ENCODE measurements around the gene NPAS4. TPM values are rescaled to one million over a fixed set of nuclear protein-coding genes. Genes with fewer than 3 reads are reported as not detected.
"Not testable (repeated sequence)": the region's sequence is repeated elsewhere in the genome, so short reads cannot be mapped to it uniquely, and the experiment has no call there.

The NPAS4 gene
- total RNA-seq: 0.27 and 0.61 TPM in 2 replicates

DNA sequence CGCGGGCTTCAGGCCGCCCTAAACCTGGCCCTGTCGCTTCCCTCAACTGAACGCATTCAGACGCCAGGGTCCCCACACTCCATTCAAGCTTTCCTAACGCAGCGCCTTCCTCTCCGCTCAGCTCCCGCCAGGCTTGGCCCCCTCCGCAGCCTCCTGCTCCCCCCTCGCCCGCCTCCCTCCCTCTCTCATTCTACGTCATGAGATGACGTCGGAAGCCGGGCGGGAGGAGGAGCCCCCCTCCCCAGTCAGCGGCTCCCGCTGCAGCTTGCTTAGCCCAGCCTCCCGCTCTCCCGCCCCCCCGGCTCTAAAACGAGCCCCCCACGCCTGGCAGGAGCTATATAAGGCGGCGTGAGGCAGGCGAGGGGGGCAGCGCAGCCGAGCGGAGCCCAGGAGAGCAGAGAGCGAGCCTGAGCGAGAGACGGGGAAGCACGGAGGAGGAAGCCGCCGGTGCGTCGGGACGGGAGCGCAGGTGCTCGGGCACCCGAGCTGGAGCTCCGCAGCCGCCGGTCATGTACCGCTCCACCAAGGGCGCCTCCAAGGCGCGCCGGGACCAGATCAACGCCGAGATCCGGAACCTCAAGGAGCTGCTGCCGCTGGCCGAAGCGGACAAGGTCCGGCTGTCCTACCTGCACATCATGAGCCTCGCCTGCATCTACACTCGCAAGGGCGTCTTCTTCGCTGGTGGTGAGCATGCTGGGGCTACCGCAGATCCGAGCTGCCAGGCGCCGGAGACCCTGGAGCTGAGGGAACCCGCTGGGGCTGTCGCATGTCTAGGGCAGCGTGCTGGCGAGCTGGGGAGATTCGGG, at the start of gene NPAS4:
TSS of gene NPAS4 (plus strand) at position 365 of the 806 bp plus-strand sequence. CDS start at position 510, 145 bp downstream.
- intact Hi-C loops (cut with micrococcal nuclease): loop anchor here (1.0 kb wide), 2 partner anchors 13 to 17 kb away; partner anchors contain the start of gene MRPL11

GRCh38 chr11:66371627-66372415, 49.0 kb upstream of the NPAS4 start, which contains the start of gene SLC29A2:
Gene SLC29A2, minus strand, starts transcription at chr11:66371760. Its CDS starts 169 bp downstream, at chr11:66371591.
- intact Hi-C loops (cut with micrococcal nuclease): loop anchor here (1.0 kb wide), 1 partner anchor 24 kb away; no protein-coding TSS in a partner anchor

DNA sequence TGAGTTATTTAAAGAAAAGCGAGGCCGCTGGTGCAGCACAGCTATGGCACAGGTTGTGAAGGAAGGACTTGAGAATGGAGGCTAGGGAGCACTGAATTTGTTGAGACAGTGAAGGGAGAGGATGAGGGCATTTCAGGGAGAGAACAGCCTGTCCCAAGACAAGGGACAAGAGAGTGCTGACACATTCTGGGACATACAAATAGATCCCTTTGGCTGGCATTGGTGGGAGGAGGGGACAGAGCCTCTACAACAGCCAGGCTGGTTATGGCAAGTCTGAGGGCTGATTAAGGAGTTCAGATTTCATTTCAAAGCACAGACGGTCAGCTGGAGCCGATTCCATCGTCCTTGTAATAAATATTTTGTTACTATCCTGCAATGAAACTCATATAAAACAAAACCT, 47.6 kb upstream of the NPAS4 start:
- intact Hi-C loops (cut with micrococcal nuclease): no loop called here

GRCh38 chr11:66373690-66374287, 47.0 kb upstream of the NPAS4 start:
- intact Hi-C loops (cut with micrococcal nuclease): not testable (repeated sequence)

- intact Hi-C loops (cut with micrococcal nuclease): not testable (repeated sequence)
Measured at GRCh38 chr11:66380264-66380663, 40.6 kb upstream of the NPAS4 start.

DNA sequence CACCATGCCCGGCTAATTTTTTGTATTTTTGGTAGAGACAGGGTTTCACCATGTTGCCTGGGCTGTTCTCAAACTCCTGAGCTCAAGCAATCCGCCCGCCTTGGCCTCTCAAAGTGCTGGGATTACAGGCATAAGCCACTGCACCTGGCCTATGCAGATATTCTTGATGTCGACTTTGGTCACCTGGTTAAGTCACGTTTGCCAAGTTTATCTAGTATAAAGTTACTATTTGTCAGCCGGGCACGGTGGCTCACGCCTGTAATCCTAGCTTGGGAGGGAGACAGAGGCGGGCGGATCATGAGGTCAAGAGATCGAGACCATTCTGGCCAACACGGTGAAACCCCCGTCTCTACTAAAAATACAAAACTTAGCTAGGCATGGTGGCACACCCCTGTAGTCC, 36.5 kb upstream of the NPAS4 start:
- intact Hi-C loops (cut with micrococcal nuclease): not testable (repeated sequence)

DNA sequence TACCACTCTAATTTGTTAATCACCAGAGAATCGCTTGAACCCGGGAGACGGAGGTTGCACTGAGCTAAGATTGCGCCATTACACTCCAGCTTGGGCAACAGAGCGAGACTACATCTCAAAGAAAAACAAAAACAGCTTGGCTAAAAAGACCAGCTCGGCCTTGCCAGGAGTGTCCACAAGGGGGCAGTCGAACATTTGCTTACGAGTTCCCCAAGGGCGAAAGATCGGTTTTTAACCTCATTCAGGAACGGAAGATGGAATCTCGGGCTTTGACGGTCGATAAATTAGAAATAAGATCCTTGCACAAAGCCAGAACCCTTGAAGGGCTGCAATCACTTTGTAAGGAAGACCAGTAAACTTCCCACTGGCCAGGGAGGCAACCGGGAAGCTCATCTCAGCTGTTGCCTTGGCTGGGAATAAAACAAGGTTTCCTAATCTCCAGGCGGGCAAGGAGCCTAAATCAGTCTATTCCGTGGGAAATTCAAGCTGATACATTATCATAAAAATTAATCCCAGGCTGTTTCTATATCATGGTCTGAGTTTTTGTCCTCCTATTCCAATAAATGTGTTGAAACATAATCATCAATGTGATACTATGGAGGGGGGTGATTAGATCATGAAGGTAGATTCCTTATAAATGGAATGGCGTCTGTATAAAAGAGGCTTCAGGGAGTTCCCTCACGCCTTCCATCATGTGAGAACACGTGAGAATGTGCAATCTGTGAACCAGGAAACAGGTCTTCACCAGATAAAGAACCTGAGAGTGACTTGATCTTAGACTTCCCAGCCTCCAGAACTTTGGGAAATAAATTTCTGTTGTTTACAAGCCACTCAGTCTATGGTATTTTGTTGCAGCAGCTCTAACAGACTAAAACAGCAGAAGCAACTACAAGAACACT, 34.4 kb upstream of the NPAS4 start:
- intact Hi-C loops (cut with micrococcal nuclease): no loop called here

DNA sequence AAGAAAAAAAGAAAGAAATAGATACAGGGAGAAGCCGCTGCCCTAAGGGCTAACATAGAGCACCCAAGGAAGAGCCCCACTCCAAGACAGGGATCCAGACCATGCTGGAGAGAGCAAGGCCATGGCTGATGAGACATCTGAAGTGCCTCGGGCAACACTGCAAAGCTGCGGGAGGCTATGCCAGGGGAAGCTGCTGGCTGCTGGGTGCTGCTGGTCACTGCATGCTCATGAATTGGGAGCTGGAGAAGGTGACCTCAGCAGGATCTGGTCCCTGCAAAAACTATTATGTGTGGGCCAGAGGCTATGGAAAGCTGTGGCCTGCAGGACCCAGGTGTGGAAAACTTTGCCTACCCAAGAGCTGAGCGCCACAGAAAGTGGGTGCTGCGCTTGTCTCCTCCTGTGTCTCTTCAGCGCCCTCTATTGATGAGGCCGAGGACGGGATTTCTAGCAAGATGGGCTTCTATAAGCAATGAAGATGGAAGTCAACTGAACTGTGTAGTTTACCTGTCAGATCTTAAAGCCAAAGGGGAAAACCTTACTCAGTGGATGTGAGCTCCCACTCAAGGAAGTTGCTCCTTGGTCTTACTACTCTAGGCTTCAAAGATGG, 32.0 kb upstream of the NPAS4 start:
- intact Hi-C loops (cut with micrococcal nuclease): loop anchor here (1.0 kb wide), 1 partner anchor 78 kb away; no protein-coding TSS in a partner anchor

DNA sequence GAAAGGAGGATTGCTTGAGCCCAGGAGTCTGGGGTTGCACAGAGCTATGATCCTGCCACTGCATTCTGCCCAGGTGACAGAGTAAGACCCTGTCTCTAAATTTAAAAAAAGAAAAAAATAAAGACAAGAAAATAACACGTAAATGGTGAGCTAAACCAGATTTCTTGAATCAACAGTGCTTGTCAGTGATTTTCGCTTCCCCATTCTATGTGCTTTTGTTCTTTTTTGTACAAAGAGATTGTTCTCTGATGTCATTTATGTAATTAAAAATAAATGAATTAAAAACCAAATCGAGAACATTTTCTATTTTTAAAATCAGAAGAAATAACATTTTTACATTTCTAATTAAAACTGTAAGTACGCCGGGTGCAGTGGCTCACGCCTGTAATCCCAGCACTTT, 29.5 kb upstream of the NPAS4 start:
- intact Hi-C loops (cut with micrococcal nuclease): no loop called here

GRCh38 chr11:66393954-66394353, 26.9 kb upstream of the NPAS4 start:
- intact Hi-C loops (cut with micrococcal nuclease): no loop called here

GRCh38 chr11:66407651-66408050, 13.2 kb upstream of the NPAS4 start:
- intact Hi-C loops (cut with micrococcal nuclease): loop anchor here (1.0 to 2.0 kb wide), 5 partner anchors 14 to 271 kb away; partner anchors contain the start of genes DPP3, MRPL11 and NPAS4

- intact Hi-C loops (cut with micrococcal nuclease): loop anchor here (1.0 to 2.0 kb wide), 5 partner anchors 13 to 270 kb away; partner anchors contain the start of genes DPP3, MRPL11 and NPAS4
Measured at GRCh38 chr11:66408488-66409214, 12.2 kb upstream of the NPAS4 start.

GRCh38 chr11:66409226-66409625, 11.6 kb upstream of the NPAS4 start:
- intact Hi-C loops (cut with micrococcal nuclease): loop anchor here (2.0 kb wide), 1 partner anchor 30 kb away; the partner anchor contains the start of gene MRPL11

GRCh38 chr11:66410191-66410590, 10.6 kb upstream of the NPAS4 start:
- intact Hi-C loops (cut with micrococcal nuclease): no loop called here

DNA sequence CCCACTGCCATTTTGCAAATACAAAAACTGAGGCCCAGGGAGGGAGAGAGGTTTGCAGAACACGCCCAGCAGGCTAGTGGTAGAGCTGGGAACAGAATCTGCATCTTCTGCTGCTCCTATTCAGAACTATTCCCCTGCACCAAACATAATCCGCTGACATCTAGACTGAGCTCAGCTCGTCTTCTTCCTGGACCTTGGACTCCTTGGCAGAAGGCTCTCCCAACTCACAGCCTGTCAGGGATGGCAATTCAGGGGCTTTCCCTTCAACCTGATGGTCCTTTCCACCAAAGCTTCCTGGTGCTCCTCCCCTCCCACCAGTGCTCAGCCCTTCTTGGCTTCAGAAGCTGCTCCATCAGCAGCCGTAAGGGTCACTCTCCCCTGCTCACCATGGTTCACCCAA, 9.5 kb upstream of the NPAS4 start:
- intact Hi-C loops (cut with micrococcal nuclease): no loop called here

- intact Hi-C loops (cut with micrococcal nuclease): no loop called here
Measured at GRCh38 chr11:66412110-66412509, 8.7 kb upstream of the NPAS4 start.

GRCh38 chr11:66413167-66413566, 7.7 kb upstream of the NPAS4 start:
- intact Hi-C loops (cut with micrococcal nuclease): no loop called here

DNA sequence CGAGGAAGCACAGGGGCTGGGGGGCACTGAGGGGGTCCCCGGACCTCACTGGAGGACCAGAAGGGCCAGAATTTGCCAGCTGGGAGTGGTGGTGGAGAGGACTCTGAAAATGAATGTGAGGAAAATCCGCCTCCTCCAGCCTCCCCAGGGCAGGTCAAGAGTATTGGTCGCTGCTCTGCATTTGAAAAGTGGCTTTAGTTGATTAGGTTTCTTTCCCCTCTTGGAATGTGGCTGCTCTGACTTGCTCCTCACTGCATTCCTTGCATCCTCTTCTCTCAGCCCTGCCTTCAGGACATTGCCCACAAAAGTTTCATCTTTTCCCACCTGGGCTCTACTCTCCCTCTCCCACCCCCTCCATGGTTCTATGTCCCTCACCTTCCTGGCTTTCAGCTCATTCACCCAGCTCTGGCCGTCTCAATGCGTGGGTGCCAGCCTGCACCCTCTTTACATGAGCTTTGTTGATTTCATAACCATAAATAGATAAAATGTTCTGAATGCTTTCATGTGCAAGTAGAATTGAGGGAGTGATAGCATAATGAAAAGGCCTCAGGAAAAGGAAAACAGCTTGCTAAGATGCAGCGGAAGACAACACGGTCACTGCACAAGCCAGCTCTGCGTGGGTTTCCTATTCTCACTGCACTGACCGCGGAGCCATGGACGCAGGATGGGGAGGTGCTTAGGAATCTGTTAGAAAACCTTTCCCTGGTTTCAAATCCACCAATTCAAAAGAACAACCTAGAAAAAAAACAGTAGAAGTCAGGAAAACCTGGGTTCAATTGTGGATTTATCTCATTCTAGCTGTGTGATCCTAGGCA, 6.5 kb upstream of the NPAS4 start:
- intact Hi-C loops (cut with micrococcal nuclease): no loop called here

All from T-helper 2 cell treated with Interferon-gamma antibody and Interleukin-4, amounts not matched to agents 100 ng/mL and 5 ng/mL, for 36 hours (primary cell).